HG02970 (cell line): ENCODE measurements around the gene FOSL2.

ENCODE experiments used
- ATAC-seq: cut with Tn5 transposase; IDR thresholded peaks from one replicate; pipeline ENCODE4 v1.9.1; 2021; ENCODE audit warnings: mild to moderate bottlenecking, moderate library complexity, moderate number of reproducible peaks; ENCODE audit not compliant: unreplicated experiment, low FRiP score

Gene FOSL2

DNA sequence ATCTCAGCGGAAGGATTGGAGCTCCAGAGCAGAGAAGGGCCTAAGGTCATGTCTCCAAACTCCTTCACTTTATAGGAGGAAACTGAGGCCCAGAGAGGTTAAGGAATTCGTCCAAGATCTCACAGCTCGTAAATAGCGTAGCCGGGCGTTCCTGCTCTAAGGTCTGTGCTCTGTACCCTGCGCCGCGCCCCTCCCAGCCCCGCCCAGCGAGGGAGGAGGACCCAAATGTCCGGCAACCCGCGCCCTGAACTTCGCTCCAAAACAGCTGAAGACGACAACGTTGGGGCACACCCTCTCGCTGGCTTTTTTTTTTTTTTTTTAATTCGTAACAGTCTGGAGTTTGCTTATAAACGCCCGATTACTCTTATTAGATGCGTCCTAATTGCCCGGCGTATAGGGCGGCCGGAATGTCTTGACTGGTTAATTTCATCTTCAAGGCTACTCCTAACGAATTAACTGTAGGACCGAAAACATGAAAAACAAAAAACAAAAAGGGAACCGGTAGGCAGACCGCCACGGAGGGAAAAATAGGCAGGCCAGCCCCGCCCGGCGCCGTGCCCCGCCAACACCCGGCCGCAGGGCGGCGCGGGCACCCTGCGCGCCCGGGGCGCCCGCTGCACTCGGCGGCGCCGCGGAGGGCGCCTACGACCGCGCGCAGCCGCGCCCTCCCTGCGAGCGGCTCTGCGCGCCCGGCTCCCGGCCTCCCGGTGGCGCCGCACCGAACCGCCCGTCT is 928 bp upstream of the FOSL2 start:
- ATAC-seq: peak; percentile 37

DNA sequence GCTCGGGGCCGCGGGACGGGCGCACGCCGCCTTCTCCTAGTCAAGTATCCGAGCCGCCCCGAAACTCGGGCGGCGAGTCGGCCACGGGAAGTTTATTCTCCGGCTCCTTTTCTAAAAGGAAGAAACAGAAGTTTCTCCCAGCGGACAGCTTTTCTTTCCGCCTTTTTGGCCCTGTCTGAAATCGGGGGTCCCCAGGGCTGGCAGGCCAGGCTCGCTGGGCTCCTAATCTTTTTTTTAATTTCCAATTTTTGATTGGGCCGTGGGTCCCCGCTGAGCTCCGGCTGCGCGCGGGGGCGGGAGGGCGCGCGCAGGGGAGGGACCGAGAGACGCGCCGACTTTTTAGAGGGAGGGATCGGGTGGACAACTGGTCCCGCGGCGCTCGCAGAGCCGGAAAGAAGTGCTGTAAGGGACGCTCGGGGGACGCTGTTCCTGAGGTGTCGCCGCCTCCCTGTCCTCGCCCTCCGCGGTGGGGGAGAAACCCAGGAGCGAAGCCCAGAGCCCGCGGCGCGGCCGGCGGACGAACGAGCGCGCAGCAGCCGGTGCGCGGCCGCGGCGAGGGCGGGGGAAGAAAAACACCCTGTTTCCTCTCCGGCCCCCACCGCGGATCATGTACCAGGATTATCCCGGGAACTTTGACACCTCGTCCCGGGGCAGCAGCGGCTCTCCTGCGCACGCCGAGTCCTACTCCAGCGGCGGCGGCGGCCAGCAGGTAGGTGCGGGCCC is 617 bp downstream of the FOSL2 start:
- no peak for ATAC-seq

DNA sequence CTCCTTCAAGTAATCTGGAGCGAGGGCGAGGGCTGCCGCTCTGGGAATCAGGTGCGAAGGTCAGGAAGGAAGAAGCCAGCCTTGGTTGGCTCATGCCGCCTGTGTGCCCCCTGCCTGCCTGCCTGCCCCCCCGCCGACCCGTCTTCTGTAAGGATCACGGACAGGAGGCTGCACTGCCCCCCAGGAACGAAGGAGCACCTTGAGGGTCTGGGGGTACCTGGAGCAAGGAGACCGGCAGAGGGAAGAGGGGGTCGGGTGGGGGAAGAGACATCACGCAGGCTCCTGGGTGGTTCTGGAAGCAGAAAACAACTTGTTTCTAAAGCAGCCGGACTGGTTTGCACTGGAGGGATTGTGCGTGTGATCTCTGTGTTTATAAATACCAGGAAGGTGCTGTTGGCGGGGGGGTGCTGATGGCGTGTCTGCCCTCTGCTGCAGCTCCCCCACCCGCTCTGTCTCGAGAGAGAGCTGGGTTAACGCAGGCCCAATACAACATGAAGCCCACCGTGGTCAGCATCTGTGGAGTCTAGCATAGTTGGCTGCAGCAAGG is 1.7 kb downstream of the FOSL2 start:
- ATAC-seq: no peak

DNA sequence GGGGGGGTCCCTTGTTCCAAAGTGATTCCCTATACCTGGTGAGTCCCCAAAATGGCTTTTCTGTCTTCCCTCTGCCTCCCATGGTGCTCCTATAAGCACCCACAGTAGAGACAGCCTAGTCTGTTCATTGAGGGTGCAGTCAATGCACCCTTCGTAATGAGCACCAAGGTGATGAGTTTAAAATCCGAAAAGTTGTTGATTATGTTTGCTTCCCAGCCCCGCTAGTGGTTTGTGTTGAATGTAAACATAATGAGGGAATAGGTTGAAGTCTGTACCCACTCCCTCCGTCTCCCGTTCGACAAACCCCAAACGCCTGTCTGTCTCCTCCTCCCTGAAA is 2.3 kb downstream of the FOSL2 start:
- ATAC-seq: no peak

DNA sequence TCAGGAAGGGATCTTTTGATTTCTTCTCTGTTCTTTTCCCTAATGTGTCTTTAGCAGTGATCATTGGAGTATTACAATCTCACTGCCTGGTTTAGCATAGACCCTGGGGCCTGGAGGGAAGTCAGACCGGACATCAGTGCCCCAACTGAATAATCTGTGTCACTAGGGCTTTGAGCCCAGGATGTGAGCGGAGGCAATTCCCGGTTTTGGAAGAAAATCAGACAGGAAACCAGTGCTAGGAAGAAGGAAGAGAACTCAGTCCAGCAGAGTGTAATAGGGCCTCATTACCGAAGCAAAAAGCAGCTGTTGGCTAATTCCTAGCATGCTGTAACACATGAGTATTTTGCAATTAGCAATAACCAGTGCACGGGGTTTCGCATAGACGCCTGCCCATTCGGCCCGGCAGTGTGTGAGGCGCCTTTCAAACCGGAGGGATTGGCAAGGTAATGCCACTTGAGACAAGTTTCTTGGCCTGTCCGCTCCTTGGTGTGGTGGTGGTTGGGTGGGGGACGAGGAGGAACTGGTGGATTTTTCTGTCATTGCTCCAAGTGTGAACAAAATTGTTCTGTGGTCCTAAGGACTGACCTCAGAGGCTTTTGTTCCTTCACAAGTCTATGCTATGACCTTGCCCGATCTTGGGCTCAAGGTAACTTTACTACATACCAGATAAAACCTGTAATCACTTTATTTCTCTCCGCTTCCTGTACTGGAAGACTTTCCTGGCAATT is 2.8 kb downstream of the FOSL2 start:
- ATAC-seq: no peak

DNA sequence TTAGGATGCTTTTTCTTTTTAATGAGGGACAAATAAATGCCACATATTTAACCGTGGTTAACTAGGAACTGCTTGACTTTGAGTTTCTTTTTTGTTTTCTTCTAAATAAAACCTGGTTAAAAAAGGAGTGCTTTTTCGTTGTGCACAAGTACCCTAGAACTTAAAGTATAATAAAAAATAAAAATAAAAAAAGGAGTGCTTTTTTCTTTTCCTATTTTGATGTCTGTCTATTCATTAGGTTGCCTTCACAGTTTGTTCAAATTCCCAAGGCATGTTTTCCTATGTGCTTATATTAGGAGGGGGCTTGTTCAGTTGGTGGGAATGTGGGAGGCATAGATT is 4.4 kb downstream of the FOSL2 start:
- no peak for ATAC-seq

DNA sequence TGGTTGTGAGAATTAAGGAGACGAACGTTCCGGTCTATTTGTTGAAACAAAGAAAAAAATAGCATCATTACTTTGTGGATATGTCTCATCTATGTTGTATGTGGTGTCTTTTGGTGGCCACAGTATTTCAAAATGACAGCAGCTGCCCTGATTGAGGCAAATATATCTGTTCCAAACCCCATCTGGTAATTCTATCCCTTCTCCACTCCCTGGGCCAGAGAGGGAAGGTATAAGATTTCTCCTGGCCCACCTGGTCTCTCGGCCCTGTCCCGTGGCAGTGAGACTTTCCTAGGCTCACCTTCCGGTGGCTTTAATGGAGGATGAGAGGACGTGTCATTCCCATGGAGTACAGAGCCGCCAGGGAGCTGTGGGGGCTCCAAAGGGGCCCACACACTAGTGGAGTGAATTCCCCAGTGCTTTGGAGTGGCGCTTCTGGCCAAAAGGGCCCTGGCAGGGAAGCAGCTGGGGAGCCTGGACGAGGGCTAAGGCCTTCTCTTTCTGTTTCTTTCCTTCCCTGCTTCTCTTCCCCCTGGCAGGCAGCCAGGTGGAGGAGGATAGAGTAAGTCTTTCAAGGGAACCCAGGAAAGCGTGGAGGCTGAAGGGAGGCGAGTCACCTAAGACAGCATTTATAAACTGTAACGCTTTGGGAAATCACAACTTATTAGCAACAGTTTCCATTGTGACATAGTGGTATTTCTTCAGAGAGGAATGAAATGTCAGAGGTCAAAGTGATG is 5.6 kb downstream of the FOSL2 start:
- no peak for ATAC-seq

DNA sequence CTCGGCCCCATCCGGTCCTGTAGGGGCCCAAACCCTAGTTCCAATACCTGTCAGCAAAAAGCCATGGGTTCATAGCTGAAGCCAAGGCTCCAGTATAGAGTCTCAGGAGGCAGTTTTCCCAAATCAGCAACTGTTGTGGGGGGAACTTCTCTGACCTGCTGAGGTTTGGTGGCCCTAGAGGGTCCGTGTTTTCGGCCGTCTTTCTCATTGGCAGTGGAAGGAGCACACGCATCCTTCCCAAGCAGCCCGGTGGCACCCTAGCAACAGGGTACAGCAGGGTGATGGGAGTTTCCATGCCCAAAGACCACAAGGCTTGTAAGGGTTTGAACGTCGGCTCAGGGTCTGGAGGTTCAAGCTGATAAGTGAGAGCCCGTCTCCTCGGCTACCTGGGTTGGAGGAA is 6.6 kb downstream of the FOSL2 start:
- no peak for ATAC-seq

DNA sequence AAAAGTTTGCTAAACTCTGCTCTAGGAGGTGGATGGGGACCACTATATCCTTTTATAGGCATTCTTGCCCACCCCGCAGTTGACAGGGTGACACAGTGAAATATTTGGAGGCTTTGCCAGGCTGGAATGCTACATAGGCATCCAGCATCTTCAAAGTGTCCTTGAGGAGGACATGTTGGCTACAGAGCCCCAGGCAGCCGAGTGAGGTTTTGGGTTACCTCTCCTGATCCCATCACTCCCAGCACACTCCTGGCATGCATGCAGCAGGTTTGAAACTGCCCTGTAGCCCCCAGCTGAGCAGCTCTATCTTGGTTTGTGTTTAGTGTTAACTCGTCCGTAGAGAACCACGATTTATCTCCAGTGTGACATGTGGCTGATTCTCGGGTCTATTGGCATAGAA is 7.3 kb downstream of the FOSL2 start:
- no peak for ATAC-seq

DNA sequence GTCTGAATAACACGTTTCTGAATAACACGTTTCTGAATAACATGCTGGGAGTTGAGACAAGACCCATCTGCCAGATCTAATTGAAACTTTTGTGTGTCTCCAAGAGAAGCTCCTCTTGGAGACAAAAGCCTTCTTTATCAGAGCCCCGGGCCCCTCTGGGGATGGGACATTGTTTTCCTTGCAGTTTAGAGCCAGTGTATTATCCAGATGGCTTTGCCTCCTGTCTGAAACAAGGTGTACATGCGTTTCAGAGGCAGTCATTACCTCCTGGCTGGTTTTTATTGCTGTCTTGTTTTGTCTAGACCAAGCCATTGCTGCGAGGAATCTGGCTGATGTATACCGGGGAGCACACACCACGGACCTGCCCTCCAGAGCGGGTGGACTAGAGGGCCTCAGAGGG is 7.8 kb downstream of the FOSL2 start:
- ATAC-seq: no peak

DNA sequence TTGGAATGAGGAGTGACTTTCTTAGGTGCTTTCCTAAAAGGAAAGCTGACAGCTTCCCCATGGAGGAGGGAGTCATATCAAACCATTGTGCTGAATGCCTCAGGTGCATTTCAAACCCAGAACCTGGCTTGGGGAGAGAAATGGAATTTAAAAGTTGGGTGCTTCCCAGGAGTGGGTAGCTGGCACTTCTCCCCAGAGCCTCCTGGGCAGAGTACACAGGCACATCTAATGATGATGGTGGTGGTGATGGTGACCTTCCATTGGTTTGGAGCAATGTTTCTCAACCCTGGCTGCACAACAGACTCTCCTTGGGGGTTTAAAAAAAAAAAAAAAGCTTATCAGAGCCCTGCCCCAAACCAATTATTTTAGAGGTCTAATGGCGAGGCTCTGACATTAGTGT is 8.3 kb downstream of the FOSL2 start:
- no peak for ATAC-seq

DNA sequence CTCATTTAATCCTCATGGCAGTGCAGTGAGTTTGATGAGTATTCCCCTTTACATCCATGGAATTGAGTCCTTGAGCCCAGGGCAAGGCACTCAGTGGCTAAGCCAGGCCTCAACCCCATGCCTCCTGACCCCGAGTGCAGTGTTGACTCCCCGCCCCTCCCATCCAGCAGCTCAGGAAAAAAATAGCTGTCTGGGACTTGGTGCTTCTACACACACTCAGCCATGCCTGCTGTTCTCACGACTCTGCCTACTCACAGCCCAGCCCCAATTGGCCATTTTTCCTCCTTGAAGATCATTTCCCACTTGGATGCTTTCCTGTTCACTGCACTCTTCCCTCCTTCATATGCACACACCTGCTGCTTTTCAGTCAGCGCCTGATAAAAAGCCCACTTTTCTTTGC is 8.8 kb downstream of the FOSL2 start:
- no peak for ATAC-seq

DNA sequence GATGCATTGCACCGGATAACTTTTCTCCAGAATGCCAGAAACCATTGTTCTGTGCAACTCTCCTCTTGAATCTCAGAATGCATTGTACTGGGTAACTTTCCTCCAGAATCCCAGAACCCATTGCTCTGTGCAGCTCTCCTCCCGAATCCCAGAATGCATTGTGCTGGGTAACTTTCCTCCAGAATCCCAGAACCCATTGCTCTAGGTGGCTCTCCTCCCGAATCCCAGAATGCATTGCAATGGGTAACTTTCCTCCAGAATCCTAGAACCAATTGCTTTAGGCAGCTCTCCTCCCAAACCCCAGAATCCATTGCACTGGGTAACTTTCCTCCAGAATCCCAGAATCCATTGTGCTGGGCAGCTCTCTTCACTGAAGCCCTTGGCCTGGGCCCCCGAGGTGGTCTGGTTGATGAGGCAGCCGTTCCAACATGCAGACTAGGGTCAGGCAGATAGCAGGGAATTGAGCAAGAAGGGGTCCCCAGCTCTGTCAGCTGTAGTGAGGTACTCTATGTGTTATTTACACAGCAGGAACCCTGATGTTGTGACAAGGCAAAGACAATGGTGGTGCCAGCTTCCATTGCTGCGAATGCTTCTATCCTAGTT is 9.4 kb downstream of the FOSL2 start:
- ATAC-seq: no peak

DNA sequence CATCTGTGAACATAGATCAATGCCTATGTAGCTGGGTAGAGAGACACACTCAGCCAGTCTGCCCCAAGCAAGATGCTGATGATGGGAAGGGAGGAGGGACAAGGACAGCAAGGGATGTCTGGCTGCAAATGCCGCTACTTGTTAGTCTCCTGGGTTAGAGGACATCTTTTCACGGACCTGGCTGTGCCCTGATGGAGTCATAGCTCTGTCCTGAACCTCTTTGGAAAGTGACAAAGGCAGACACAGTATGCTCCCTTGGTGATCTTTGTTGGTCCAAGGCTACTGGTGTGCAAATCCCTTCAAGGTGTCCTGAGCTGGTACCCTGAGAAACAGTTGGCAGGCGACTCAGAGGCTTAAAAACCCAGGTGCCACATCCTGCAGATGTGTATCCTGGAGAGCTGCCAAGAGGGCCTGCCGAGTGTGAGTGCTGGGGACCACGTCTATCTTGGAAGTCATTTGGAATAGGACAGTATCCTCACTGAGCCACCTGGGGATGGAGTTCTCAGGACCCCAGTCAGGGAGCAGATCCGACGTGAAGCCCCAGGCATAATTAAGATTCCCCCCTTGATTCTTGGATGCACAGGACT is 10.8 kb downstream of the FOSL2 start:
- ATAC-seq: no peak

DNA sequence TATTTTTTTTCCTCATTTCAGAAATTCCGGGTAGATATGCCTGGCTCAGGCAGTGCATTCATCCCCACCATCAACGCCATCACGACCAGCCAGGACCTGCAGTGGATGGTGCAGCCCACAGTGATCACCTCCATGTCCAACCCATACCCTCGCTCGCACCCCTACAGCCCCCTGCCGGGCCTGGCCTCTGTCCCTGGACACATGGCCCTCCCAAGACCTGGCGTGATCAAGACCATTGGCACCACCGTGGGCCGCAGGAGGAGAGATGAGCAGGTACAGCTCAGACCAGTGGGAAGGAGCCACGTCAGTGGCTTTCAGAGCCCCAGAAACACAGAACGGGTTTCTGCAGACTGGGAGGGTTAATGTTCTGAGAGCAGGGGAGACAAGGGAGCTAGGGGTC is 11.4 kb downstream of the FOSL2 start:
- no peak for ATAC-seq

DNA sequence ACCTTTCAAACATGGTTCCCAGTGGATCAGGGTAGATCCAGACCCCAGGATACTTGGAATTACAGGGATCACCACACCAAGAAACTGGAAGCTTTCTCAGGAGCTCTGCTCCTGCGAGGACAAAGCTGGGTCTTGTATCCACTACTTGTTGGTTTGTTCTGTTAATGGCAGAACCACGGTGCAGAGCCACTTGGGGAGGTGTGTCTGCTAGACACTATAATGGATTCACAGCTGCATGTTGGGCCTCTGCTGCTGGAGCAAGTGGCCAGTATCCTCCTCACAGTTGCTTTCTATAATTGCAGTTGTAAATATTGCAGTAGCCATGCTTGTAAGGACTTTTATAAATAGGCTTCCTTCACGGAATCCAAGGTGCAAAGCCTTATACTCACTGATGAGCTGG is 12.9 kb downstream of the FOSL2 start:
- ATAC-seq: no peak

DNA sequence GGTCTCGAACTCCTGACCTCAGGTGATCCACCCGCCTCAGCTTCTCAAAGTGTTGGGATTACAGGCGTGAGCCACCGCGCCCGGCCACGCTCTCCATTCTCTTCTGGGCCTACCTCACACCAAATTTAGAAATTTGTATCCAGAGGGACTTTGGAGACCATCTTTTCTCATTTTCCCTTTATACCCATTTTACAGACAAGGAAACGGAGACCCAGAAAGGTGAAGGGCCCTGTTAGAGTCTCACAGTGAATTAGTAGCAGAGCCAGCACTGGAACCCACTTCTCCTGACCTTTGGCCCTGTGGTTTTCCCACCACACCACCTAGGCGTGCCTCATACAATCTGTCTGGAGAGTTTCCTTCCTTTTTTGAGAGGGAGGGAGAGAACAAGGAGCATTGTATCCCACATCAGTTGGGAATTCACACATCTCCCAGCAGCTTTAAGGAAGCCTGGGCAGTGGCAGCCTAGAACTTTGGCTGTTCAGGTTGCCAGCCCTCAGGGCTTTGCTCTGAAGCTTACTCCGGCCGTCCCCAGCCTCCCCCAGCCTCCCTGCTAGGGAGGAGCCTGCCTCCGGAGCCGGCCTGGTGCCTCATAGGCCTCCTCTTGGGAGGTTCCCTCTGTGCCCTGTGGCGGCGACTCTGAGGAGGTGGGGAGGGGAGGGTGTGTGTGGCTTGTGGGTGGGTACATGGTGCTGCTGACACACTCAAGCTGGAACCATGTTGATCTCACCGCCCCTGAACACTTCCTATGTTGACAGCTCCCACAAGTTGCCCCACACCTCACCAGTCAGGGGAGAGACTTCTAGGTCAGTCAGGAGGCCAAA is 13.8 kb downstream of the FOSL2 start:
- no peak for ATAC-seq

DNA sequence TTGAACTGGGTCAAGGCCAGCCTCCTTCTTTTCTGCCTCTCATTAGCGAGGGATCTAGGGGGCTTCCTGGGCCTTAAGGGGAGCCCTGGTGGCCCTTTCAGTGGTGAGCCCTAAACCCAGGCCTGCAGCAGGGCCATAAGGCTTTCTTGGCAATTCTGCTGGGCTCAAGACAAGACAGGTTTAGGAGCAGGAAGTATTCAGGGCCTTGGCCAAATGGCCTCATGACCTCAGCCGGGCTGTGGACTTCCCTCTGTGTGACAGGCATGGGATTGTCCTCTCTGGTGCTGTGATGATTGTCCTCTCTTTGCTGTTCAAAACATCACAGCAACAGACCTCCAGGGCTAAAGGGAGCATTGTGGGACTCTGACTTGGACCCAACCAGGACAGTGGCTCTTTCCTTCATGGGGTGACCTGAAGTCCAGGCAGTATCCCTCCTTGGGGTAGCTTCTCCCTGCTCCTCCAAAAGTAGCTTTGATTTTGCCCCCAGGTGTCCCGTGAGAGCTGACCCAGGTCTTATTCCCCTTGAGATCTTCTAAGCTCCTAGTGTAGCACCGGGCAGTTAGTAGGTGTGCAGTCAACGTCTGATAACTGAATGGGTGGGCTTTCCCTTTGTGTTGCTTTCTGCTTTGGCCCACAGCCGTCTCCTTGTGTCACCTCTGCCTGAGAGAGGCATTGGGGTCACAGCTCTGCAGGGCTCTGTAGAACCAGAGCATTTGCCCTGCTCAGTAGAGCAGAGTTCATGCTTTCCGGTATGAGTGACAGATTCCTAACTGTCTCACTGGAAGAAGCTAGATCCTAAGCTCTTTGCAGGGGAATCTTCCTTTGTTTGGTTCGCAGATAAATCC is 14.7 kb downstream of the FOSL2 start:
- no peak for ATAC-seq
